Inflammatory macrophage treated with lipopolysaccharide for 4 hours (primary cell): ENCODE measurements around the gene SOAT1.
"Not testable (repeated sequence)": the region's sequence is repeated elsewhere in the genome, so short reads cannot be mapped to it uniquely, and the experiment has no call there.

Source experiments
- DNase-seq: peaks from one replicate; pipeline ENCODE4 v3.0.0-alpha.2; 2020

Gene SOAT1

DNA sequence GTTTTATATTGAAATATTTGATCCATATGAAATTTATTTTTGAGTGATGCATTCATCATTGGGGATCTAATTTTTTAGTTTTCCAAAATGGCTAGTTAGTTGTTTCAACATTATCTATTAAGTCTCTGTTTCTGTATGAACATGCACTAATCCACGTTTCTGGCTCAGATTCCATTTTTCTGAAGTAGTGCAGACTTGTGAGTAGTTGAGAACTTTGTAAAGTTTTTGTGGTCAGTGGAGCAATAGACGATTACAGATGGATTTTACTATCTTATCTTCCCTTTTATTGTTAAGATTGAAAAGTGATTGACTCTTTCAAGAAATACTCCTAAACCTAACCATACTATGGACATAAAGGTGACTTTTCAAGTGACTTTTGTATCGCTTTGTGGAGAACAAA lies 16.7 kb downstream of the SOAT1 start:
- DNase-seq: peak; percentile 84

DNA sequence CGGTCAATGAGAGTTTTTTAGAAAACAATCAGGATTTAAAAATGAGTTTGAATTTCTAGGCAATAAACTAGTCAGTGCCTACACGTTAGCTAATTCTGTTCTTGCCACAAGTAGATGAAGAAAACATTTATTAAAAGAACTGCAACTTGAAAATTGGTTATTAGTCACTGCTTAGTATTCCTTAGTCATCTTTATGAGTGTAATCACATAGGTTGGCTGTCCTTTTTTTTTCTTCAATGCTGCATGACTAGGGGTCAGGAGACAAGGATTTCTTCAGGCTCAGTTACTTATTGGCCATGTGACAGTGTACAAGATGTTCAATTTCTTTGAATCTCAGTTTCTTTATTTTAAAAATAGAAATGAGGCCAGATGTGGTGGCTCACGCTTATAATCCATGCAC lies 17.1 kb downstream of the SOAT1 start:
- peak; percentile 96 for DNase-seq

DNA sequence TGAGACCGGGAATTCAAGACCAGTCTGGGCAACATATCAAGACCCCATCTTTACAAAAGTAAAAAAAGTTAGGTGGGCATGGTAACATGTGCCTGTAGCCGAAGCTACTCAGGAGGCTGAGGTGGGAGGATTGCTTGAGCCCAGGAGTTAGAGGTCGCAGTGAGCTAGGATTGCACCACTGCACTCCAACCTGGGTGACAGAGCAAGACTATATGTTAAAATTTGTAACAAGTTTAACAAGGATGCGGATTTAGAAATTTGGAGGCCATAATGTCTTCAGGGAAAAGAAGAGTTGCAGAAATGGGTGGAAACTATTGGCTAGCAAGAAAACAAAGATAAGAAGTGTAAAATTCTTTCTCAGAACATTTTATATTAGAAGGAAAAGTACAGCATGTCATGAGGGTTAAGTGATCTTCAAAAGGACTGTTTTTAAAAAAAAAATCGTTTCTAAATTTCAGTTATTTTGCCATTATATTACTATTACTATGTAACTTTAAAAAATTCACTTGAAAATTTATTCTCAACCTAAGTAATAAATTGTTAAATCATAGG lies 17.6 kb downstream of the SOAT1 start:
- no peak for DNase-seq

DNA sequence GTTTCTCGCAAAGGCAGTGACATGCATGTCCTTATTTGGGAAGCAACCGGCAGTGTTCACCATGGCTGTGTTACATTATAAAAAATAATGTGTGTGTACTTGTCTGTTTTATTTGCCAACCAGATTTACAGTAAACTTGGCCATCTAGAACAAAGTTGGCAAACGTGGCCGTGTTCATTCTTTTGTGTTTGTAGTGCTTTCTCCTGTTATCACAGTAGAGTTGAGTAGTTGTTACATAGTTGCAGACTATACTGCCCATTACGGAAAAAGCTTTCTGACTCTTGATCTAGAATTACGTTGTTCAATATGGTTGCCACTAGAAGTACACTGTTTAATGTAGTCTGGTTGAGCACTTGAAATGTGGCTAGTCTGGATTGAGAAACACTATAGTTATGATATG lies 19.4 kb downstream of the SOAT1 start:
- DNase-seq: no peak

DNA sequence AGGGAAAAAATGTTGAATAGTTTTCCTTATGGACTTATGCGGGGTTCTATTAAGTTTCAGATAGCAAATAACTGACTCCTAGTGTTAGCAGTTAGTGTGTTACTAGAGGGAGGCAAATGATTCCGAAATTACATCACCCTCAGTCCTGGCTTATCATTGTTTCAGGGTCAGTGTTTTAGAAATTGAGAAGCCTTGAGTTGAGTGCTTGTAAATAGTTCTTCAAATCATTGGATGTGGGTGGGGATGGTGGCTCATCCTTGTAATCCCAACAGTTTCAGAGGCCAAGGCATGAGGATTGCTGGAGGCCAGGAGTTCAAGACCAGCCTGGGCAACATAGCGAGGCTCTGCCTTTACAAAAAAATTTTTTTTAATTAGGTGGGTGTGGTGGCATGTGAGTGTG lies 21.3 kb downstream of the SOAT1 start:
- DNase-seq: peak; percentile 32

DNA sequence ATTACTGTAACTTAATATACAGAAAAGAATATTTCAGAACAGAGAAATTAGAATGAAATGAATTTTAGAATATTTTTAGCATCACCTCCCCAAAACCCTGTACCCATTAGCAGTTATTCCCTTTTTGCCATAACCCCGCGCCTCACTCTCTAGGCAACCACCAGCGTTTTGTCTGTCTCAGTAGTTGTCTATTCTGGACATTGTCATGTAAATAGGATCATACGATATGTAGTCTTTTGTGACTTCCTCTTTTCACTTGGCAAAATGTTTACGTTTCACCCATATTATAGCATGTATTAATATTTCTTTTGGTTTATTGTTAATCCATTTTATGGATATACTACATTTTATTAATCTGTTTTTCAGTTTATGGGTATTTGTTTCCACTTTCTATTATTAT lies 24.9 kb downstream of the SOAT1 start:
- peak; percentile 50 for DNase-seq

DNA sequence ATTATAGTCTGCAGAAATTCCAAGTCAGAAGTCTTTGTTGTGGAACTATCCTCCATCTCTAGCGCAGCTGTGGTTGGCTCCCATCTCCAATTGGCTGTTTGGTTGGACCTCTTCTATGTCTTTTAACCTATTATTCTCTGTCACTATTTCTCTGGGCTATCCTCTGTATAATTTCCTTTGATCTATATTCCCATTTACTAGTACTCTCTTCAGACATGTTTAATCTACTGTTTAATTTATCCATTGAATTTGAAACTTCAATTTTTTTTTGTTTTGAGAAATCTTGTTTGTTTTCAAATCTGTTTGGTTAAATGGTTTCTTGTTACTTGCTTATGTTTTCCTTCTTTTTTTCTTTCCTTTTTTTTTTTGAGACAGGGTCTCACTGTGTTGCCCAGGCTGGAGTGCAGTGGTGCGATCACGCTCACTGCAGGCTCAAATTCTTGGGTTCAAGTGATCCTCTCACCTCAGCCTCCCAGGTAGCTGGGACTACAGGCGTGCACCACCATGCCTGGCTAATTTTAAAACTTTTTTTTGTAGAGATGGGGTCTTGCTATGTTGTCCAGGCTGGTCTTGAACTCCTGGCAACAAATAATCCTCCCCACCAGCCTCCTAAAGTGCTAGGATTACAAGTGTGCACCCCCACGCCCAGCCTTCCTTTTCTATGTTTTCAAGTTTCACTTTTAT lies 28.1 kb downstream of the SOAT1 start:
- DNase-seq: peak; percentile 30

DNA sequence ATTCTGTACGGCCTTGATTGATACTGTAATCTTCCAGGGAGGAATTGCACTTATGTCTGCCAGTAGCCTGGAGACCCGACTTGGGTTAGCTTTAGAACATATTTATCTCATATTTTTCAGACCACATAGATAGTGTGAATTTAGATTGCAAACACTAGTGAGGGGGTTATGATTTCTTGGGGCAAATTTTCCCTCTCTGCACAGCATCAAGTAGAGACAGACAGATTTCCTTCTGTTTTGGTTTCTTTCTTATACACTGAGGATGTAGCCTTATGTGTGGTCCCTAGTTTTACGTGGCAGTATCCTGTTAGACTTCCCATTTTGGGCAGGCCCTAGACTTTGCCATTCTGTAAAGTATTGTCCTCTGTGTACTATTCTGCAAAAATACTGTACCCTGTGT lies 29.0 kb downstream of the SOAT1 start:
- DNase-seq: peak; percentile 57

DNA sequence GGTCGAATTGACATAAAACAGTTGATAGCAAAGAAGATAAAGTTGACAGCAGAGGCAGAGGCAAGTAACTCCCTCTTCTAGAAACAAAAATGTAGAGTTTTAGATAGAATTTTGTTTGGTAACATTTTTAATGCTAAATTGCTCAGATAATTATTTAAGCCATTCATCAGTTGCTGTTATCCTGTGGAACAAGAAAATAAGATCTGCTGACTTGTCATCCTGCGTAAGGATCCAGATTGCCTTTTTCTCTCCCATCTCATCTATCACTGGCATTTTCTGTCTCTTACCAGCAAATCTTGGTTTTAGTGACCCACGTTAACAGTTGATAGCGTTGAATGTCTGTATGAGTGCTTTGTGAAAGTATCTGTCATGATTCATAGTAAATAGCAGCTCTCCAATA lies 29.8 kb downstream of the SOAT1 start:
- no peak for DNase-seq

DNA sequence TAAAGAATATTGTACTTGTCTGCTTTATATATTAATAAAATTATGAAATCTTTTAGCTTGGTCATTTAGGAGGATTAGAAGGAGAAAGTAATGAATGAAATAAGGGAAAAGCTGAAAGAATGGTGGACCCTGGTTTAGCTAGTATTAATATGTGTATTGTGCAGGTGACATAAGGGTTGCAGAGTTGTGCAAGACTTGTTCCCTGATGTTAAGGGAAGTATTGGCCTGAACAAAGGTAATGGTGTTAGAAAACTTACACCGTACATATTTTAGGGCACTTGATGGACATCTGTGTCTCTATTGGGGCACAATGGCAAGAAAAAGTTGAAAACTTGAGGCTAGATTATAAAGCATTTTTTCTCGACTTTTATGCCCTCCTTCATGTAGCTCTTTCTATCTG lies 32.2 kb downstream of the SOAT1 start:
- no peak for DNase-seq

DNA sequence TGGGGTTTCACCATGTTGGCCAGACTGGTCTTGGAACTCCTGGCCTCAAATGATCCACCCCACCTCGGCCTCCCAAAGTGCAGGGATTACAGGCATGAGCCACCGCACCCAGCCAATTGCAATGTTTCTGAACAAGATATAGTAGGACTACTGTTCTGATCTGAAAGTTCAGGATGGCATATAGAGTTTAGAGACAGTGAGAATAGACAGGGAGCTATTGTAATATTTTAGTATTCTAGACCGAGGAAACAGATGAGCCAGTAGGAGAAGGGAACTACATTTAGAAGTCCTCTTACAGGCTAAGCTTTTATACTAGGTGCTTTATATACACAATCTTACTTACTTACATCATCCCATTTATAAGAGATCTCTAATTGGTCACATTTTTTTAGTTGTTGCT lies 33.1 kb downstream of the SOAT1 start:
- no peak for DNase-seq

DNA sequence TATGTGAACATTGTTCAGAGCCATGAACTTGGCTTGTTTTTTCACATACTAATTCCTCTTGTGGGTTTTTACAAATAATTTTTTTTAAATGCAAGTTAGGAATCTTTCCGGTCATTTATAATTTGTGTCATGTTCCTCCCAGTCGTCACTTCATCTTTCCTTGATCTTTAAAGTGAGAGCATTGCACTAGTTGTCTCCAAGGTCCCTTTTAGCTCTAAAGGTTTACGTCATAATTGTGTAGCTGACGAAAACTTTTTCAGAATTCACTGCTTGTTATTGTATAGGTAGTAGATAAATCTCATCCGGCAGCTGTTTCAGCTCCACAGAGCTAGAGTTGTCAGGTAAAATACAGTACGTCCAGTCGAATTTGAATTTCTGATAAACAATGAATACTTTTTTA lies 33.6 kb downstream of the SOAT1 start:
- peak; percentile 62 for DNase-seq

DNA sequence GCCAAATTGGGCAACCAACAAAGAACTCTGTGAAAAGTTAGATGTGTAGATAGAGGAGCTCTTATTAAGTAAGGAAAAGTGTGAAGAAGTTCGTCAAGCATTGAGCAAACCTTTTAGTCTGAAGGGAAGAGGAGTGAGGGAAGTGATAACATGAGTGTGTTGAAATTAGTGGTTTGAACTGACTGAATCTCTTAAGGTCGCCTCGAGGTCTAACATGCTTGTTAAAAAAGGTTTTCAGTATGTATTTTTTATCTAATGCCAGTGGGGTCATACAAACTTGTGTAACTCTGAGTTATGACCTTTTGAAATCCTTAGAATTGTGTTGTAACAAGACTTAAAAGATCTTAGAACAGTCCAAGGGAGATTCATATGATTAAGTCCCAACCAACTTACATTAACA lies 34.1 kb downstream of the SOAT1 start:
- DNase-seq: peak; percentile 95

DNA sequence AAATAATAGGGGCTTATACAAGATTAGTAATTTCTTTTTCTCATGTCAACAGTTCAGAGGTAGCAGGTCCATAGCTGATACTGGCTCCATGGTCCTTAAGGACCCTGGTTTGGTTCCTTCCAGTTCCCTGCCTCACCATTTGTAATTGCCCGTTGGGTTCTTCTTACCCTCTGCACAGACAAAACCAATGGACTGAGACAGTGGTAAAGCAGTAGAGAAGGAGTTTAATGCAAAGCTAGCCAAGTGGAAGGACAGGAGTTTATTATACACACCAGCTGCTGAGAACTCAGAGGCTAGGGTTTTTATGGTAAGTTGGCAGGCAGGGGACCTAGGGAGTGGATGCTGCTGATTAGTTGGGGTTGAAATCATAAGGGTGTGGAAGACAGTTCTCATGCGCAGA lies 36.3 kb downstream of the SOAT1 start:
- no peak for DNase-seq

DNA sequence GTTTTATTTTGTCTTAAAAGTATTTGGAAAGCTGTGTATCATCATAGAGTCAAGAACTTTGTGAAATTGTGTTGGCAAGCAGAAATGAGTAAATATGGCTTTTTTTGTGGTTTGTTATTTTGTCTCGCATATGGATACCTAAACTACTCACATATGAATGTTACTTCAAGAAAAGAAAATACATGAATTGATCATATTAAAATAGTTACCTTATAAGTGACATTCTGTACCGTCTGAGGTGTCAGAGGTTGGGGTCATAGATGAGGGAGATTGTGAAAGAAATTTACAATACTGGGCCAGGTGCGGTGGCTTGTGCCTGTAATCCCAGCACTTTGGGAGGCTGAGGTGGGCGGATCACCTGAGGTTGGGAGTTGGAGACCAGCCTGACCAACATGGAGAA lies 40.8 kb downstream of the SOAT1 start:
- DNase-seq: no peak

DNA sequence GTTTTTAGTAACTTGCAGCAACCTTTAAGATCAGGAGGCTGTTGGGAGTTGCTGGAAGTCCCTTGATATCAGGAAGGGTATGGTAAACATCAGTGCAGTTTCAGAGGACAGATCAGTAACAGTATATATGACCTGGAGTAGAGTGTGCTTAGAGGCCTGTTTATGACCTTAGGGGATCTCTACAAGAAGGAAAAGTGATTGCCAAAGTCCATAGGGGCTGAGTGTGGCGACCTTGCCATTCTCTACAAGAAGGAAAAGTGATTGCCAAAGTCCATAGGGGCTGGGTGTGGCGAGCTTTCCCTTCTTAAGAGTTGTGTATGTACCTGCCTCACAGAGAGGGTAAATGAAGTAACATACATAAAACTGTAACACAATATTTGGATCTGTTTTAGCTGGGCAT lies 43.7 kb downstream of the SOAT1 start:
- no peak for DNase-seq

DNA sequence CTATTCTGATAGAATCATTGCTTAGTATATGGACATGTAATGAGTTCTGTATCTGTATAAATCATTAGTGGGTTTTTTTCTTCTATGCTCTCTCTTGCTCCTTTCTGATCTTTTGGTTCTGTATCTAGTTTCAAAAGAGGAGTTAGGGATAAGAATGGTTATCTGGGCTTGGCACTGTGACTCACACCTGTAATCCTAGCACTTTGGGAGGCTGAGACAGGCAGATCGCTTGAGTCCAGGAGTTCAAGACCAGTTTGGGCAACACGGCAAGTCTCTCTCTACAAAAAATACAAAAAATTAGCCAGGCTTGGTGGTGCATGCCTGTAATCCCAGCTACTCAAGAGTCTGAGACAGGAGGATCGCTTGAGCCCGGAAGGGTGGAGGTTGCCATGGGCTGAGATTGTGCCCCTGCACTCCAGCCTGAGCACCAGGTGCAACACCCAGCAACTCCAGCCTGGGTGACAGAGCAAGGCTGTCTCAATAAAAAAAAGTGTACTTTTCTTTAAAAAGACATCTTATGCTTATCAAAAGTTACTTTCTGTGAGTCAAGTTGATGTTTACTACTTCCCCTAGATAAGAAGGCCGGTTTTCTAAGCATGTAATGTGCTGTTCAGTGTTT lies 44.5 kb downstream of the SOAT1 start:
- no peak for DNase-seq

DNA sequence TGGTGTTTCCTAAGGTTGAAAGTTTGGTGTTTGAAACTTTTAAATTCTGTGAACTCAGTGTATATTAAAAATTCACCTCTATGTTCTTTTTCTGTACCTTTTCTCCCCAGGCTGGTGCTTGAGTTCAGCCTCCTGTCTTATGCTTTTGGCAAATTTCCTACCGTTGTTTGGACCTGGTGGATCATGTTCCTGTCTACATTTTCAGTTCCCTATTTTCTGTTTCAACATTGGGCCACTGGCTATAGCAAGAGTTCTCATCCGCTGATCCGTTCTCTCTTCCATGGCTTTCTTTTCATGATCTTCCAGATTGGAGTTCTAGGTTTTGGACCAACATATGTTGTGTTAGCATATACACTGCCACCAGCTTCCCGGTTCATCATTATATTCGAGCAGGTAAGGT lies 47.3 kb downstream of the SOAT1 start:
- DNase-seq: peak; percentile 75

DNA sequence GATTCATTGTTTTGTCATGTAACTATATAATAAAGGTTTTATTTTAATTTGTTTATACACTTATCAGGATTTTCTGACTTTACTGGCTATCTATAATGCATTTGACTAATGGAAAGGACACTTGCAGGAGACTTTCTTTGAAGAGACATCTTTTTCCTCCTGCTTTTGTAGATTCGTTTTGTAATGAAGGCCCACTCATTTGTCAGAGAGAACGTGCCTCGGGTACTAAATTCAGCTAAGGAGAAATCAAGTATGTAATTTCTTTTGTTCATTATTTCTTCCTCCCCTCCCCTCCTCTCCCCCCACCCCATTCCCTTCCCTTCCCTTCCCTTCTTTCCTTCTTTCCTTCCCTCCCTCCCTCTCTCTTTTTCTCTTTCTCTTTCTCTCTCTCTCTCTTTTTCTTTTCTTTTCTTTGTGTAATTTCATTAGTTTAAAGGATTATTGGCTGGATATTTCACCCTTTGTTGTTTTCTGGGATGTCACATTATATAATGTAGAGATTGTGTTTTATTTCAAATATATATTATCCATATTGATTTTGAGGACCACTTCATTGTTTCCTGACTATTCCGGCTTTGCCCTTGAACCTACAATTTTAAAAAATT lies 48.4 kb downstream of the SOAT1 start:
- DNase-seq: no peak

DNA sequence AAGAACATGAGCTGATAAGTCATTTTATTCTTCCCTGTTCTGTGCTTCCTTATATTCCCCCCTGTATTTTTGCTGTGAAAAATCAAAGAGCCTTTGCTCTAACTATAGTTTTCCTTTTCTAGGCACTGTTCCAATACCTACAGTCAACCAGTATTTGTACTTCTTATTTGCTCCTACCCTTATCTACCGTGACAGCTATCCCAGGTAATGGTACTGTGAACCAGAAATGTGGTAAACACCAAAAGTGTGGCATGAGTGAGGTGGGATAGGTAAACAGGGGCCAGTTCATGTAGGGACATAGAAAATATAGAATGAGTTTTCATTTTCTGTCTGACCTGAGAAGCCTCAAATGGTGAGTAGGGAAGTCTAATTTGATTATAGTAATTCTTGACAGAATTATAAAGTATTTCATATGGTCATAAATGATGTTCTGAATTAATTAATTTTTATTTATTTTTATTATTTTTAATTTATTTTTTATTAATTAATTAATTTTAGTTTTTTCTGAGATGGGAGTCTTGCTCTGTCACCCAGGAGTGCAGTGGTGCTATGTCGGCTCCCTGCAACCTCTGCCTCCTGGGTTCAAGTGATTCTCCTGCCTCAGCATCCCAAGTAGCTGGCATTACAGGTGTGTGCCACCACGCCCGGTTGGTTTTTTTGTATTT lies 49.3 kb downstream of the SOAT1 start:
- no peak for DNase-seq

DNA sequence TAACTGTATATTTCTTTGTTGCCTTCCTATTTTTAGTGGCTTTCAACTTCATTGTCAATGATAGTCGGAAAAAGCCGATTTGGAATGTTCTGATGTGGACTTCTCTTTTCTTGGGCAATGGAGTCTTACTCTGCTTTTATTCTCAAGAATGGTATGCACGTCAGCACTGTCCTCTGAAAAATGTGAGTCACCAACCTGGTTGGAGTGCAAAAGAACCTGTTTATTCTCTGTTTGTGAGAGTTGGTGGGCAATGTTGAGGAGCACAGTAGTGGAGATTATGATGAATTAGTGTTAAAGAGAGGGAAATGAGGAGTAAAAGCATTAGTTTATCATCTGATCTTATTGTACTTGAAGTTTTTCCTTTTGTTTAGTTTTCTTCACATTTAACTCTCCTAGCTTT lies 57.7 kb downstream of the SOAT1 start:
- DNase-seq: no peak

DNA sequence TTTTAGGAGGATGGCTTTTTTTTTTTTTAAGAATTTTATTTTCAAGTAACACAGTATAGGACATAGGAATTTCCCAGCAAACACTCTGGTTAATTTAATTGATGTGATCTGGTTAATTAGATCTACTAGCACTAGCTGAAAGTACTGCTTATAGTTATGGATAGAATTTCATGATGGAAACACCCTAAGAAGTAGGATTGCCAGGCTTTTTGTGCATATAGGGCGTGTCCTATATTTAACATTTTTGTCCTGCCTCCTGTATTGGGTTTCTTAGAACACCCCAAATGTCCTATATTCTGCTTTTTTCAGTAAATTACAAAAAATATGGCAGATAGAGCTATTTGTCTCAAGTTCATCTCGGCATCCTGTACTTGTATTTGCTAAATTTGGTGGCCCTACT lies 58.6 kb downstream of the SOAT1 start:
- no peak for DNase-seq

DNA sequence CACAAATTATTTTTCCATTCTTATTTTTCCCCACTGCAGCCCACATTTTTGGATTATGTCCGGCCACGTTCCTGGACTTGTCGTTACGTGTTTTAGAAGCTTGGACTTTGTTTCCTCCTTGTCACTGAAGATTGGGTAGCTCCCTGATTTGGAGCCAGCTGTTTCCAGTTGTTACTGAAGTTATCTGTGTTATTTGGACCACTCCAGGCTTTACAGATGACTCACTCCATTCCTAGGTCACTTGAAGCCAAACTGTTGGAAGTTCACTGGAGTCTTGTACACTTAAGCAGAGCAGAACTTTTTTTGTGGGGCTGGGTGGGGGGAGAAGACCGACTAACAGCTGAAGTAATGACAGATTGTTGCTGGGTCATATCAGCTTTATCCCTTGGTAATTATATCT lies 59.9 kb downstream of the SOAT1 start:
- no peak for DNase-seq

DNA sequence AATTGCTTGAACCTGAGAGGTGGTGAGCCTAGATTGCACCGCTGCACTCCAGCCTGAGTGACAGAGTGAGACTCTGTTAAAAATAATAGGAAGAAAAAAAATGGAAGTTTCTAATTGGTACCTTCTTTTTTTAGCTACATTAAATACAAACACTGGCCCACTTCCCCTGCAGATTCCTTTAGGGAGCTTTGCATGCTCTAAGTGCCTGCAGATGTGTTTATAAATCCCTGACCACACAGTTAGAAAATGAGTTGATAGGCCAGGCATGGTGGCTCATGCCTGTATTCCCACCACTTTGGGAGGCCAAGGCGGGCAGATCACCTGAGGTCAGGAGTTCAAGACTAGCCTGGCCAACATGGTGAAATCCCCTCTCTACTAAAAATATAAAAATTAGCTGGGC lies 68.0 kb downstream of the SOAT1 start:
- DNase-seq: not testable (repeated sequence)
